ENCODE data around the gene AGAP1.

Gene AGAP1

GRCh38 chr2:235613649-235614048 lies 119.8 kb downstream of the AGAP1 start:
- no peak overlapping the region for H3K27ac ChIP-seq (ENCODE audit: poor library complexity, severe bottlenecking)
- no peak overlapping the region for H3K4me3 ChIP-seq (ENCODE audit: severe bottlenecking)
- no peak for TF ChIP-seq CTCF (IDR thresholded peaks at IDR 0.05; ENCODE audit: poor library complexity, severe bottlenecking)
- H3K4me1 ChIP-seq (ENCODE audit: insufficient read depth, poor library complexity, severe bottlenecking), result peaks cover 4% of the 10 kb centered on the region
- H3K36me3 ChIP-seq (ENCODE audit: low read depth), result no peaks in the 10 kb centered on the region
- DNase-seq (ENCODE audit: low spot score) (no peak), ATAC-seq (ENCODE audit: low read depth) (no peak)
- H3K27me3 ChIP-seq (ENCODE audit: insufficient read depth, poor library complexity, severe bottlenecking), result no peaks in the 10 kb centered on the region
- no peaks in the 10 kb centered on the region for H3K9me3 ChIP-seq (ENCODE audit: severe bottlenecking)

- TF ChIP-seq CTCF (IDR thresholded peaks at IDR 0.05; ENCODE audit: poor library complexity, severe bottlenecking), result no peak
- Histone ChIP-seq H3K27ac (ENCODE audit: poor library complexity, severe bottlenecking) (no peak overlapping the region), H3K36me3 (ENCODE audit: low read depth) (no peaks in the 10 kb centered on the region), H3K9me3 (ENCODE audit: severe bottlenecking) (no peaks in the 10 kb centered on the region), H3K4me1 (ENCODE audit: insufficient read depth, poor library complexity, severe bottlenecking) (peaks cover 4% of the 10 kb centered on the region), H3K4me3 (ENCODE audit: severe bottlenecking) (no peak overlapping the region), H3K27me3 (ENCODE audit: insufficient read depth, poor library complexity, severe bottlenecking) (no peaks in the 10 kb centered on the region)
- ATAC-seq (ENCODE audit: low read depth) (no peak), DNase-seq (ENCODE audit: low spot score) (no peak)
These were observed 120.5 kb downstream of the AGAP1 start for GRCh38 chr2:235614176-235614860.

DNA sequence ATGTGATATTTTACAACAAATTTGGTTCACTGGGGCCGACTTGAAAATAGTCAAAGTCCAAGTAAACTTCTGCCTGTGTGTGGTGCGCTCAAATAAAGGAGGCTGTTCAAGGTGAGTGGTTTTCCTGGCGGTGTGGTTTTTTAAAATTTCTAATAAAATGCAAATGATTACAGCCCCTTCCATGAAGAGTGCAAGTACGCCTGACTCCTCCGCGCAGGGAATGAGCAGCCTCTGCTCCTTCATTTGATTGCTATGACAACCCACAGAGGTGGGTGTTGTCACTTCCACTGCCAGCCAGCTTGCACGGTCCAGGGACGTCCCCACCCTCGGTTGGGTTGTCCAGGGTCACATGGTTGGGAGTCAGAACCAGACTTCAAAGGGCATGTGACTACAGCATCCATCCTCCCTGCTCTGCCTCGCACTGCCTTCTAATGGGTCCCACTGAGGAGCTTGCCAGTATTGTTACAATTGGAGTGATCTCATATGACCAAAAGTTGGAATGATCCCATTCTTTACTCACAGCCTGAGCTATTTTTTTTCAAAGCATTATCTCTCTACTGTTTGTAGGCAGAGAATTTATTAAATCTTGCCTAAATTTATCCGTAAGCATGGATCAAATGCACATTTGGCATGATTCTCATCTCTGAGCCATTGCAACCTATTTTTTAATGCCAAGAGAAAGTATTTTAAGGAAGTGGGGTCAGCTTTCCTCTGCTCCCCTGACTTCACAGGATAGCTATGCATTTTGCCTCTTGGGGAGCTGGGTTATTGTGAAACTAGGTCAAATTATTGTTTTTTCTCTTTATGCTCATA lies 121.3 kb downstream of the AGAP1 start:
- no peak for DNase-seq (ENCODE audit: low spot score)
- no peak for TF ChIP-seq CTCF (IDR thresholded peaks at IDR 0.05; ENCODE audit: poor library complexity, severe bottlenecking)
- Histone ChIP-seq H3K27me3 (ENCODE audit: insufficient read depth, poor library complexity, severe bottlenecking) (no peaks in the 10 kb centered on the region), H3K4me1 (ENCODE audit: insufficient read depth, poor library complexity, severe bottlenecking) (peaks cover 4% of the 10 kb centered on the region), H3K4me3 (ENCODE audit: severe bottlenecking) (no peak overlapping the region), H3K9me3 (ENCODE audit: severe bottlenecking) (no peaks in the 10 kb centered on the region), H3K36me3 (ENCODE audit: low read depth) (no peaks in the 10 kb centered on the region), H3K27ac (ENCODE audit: poor library complexity, severe bottlenecking) (no peak overlapping the region)
- ATAC-seq (ENCODE audit: low read depth), result peak; percentile 54; the same call in 1 of the 3 replicates

DNA sequence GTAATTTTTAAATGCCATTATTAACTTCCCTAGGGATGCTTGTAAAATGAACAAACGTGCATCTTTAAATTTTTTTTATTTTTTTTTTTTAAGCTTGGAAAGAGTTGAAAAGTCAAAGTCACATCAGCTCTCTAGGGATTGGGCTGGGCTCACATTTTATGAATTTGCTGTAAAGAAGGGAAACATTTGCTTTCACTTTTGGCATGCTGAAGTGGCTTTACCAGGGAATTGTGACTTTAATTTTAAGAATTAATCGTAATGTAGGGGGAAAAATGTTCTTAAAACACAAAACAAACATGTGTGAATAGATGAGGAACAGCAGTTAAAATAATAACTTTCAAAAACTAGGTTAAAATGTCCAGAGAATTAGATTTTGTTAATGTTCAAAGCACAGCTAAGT lies 123.0 kb downstream of the AGAP1 start:
- ATAC-seq (ENCODE audit: low read depth), result no peak
- H3K27me3 ChIP-seq (ENCODE audit: insufficient read depth, poor library complexity, severe bottlenecking), result no peaks in the 10 kb centered on the region
- H3K4me3 ChIP-seq (ENCODE audit: severe bottlenecking), result no peak overlapping the region
- peaks cover 4% of the 10 kb centered on the region for H3K4me1 ChIP-seq (ENCODE audit: insufficient read depth, poor library complexity, severe bottlenecking)
- no peaks in the 10 kb centered on the region for H3K9me3 ChIP-seq (ENCODE audit: severe bottlenecking)
- TF ChIP-seq CTCF (IDR thresholded peaks at IDR 0.05; ENCODE audit: poor library complexity, severe bottlenecking), result no peak
- no peak overlapping the region for H3K27ac ChIP-seq (ENCODE audit: poor library complexity, severe bottlenecking)
- H3K36me3 ChIP-seq (ENCODE audit: low read depth), result no peaks in the 10 kb centered on the region
- DNase-seq (ENCODE audit: low spot score), result no peak

DNA sequence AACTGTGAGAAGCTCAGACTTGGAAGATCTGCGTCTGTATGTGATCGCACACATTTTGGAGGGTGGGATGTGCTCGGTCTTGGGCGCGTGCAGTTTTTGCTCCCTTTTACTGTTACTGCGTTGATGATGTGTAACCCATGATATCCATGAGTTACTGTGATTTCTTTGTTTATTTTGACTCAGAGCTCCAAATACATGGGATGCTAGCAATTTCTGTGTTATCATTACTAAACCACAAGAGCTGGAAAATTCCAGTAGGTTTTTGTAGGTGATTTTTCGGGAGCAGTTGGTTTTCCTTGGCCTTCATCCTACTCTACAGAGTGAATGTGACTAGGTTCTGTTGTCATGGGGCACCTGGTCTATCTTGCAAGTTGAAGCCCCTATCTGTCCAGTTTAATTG lies 124.2 kb downstream of the AGAP1 start:
- H3K9me3 ChIP-seq (ENCODE audit: severe bottlenecking), result no peaks in the 10 kb centered on the region
- DNase-seq (ENCODE audit: low spot score) (no peak), ATAC-seq (ENCODE audit: low read depth) (no peak)
- no peak for TF ChIP-seq CTCF (IDR thresholded peaks at IDR 0.05; ENCODE audit: poor library complexity, severe bottlenecking)
- no peaks in the 10 kb centered on the region for H3K36me3 ChIP-seq (ENCODE audit: low read depth)
- H3K4me3 ChIP-seq (ENCODE audit: severe bottlenecking), result no peak overlapping the region
- H3K4me1 ChIP-seq (ENCODE audit: insufficient read depth, poor library complexity, severe bottlenecking), result peaks cover 4% of the 10 kb centered on the region
- no peaks in the 10 kb centered on the region for H3K27me3 ChIP-seq (ENCODE audit: insufficient read depth, poor library complexity, severe bottlenecking)
- H3K27ac ChIP-seq (ENCODE audit: poor library complexity, severe bottlenecking), result no peak overlapping the region

Measured in RWPE2 (cell line).